Type B pancreatic cell (in vitro differentiated cells): ENCODE measurements around the gene HRH3. TPM values are rescaled to one million over a fixed set of nuclear protein-coding genes. Genes with fewer than 3 reads are reported as not detected.

Experiments
- DNase-seq: peaks from one replicate; pipeline ENCODE4 v3.0.0; 2021; ENCODE audit warnings: mixed read lengths; ENCODE audit not compliant: unreplicated experiment; ENCODE audit errors: extremely low spot score
- H3K27ac Mint-ChIP-seq: 2 replicates; pipeline ENCODE4 v1.8.0; 2021; ENCODE audit warnings: mild to moderate bottlenecking, mixed read lengths
- H3K27me3 Mint-ChIP-seq: 2 replicates; pipeline ENCODE4 v1.8.0; 2021; ENCODE audit warnings: mixed read lengths
- H3K36me3 Mint-ChIP-seq: 2 replicates; pipeline ENCODE4 v1.8.0; 2021; ENCODE audit warnings: mixed read lengths
- H3K4me1 Mint-ChIP-seq: one replicate; pipeline ENCODE4 v1.8.0; 2021; ENCODE audit warnings: mixed read lengths; ENCODE audit not compliant: unreplicated experiment
- H3K4me3 Mint-ChIP-seq: 2 replicates; pipeline ENCODE4 v1.8.0; 2021; ENCODE audit warnings: mild to moderate bottlenecking, mixed read lengths
- H3K9me3 Mint-ChIP-seq: 2 replicates; pipeline ENCODE4 v1.8.0; 2021; ENCODE audit warnings: mixed read lengths
- total RNA-seq: library from RNA; stranded (reverse); gene quantifications from 2 replicates; pipeline ENCODE4 v1.2.1, GENCODE V29; 2021; ENCODE audit warnings: low replicate concordance
- TF ChIP-seq, protein P1 (sequence below): fragments of 200-600 bp; sonication (generic); conservative IDR thresholded peaks from 2 replicates; pipeline ENCODE4 v1.5.0; 2021; ENCODE audit warnings: antibody characterized with exemption, mild to moderate bottlenecking

The HRH3 gene
- total RNA-seq, 1 donor from 2014 or later: 0.53 TPM

DNA sequence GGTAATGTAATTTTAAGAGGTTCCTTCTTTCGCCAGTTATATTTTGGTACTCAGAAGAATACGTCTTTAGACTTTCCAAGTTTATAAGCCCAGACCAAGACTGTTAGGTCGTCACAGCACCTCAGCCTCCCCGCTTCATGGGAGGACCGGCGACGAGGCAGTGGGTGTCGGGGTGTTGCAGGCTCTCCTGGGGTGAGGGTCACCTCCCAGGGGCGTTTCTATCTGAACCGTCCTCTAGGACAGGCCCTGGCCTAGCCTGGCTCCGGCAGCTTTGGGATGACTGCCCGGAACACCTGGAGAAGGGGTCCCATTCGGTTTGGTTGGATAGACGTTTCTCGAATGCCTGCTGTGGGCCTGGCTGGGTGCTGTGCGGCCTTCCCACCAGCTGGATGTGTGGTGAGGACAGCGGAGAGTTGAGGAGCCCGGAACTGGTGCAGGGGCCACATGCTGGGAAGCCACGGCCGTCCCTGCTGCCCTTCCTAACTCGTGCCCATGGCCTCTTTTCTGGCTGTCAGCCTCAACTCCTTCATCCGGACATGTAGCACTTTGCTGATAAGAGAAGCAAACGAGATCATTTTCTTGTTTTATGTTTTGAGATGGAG lies 19.3 kb upstream of the HRH3 start:
- DNase-seq: peak; percentile 71
- no peaks in the 10 kb centered on the region for H3K9me3 Mint-ChIP-seq
- H3K36me3 Mint-ChIP-seq: no peaks in the 10 kb centered on the region
- peak overlapping the region; percentile 90 for H3K4me3 Mint-ChIP-seq
- no peaks in the 10 kb centered on the region for H3K27me3 Mint-ChIP-seq
- peak overlapping the region; percentile 89 for H3K27ac Mint-ChIP-seq
- TF ChIP-seq, protein P1, sequence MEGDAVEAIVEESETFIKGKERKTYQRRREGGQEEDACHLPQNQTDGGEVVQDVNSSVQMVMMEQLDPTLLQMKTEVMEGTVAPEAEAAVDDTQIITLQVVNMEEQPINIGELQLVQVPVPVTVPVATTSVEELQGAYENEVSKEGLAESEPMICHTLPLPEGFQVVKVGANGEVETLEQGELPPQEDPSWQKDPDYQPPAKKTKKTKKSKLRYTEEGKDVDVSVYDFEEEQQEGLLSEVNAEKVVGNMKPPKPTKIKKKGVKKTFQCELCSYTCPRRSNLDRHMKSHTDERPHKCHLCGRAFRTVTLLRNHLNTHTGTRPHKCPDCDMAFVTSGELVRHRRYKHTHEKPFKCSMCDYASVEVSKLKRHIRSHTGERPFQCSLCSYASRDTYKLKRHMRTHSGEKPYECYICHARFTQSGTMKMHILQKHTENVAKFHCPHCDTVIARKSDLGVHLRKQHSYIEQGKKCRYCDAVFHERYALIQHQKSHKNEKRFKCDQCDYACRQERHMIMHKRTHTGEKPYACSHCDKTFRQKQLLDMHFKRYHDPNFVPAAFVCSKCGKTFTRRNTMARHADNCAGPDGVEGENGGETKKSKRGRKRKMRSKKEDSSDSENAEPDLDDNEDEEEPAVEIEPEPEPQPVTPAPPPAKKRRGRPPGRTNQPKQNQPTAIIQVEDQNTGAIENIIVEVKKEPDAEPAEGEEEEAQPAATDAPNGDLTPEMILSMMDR: no peak
- peaks cover 18% of the 10 kb centered on the region for H3K4me1 Mint-ChIP-seq

DNA sequence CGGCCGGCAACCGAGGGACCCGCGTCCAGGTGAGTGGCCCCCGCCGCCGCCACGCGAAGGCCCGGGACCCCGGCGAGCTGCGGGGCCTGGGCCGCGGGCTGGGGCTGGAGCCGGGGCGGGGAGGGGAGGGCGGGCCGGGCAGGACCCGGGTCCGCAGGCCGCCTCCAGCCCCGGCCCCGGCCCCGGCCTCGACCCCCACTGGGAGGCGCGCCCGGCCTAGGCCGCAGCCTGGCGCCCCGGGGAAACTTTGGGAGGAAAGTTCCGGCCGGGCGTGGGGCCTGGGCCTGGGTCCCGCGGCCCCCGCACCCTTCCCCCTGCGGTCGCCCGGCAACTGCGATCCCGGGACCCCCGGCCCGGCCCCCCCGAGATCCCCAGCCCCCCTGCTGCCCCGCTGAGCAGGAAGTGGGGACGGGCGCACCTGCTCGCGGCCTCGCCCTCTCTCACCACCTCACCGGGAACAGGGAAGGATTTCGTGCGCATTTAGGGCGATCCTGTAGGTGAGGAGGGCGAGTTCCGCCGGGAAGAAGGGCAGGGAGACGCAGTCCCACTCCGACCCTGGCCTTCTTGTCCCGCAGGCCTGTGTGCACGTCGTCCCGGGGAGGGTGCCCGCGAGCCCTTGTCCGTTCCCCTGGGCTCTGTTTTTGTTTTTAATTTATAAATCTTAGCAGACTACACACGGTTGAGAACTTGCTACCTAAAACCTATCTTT lies 18.6 kb upstream of the HRH3 start:
- H3K4me1 Mint-ChIP-seq: peaks cover 18% of the 10 kb centered on the region
- H3K27ac Mint-ChIP-seq: peak overlapping the region; percentile 89
- H3K27me3 Mint-ChIP-seq: no peaks in the 10 kb centered on the region
- H3K9me3 Mint-ChIP-seq: no peaks in the 10 kb centered on the region
- TF ChIP-seq, protein P1: no peak
- DNase-seq: peak; percentile 71
- no peaks in the 10 kb centered on the region for H3K36me3 Mint-ChIP-seq
- peak overlapping the region; percentile 90 for H3K4me3 Mint-ChIP-seq

DNA sequence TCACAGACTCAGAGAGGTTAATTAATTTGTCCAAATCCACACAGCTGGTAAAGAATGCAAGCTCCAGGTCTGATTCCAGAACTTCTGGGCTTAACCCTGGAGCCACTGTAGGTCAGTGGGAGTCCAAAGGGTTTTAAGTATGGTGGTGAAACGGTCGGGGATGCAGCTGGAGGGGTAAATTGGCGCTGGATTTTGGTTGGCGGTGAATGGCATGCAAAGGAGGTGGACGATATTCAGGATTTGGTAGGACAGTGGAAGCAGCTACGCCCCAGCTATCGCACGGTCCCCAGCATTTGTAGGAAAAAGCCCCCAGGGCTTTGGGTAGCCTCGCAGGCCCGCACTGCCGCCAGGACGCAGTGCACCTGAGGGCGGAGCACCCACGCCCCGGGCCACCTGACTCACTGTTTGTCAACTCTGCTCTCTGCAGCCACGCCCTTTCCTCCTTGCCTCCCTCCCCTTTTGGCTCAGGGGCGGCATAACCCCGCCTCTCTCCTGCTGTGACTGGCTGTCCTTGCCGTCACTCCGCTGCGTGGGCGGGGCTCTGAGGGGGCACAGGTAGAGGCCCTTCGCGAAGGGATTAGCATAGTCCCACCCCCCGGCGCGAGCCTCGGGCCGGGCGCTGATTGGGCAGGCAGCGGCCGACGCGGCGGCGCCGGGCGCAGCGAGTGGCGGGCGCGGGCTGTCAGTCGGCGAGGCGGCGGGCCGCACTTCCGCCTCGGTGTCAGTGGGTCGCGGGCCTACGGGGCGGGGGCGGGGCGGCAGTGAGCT lies 17.9 kb upstream of the HRH3 start, which contains the start of gene OSBPL2:
TSS of gene OSBPL2 (plus strand) at position 721 of the 768 bp plus-strand sequence. CDS start 17,664 bp downstream, outside the sequence.
- Mint-ChIP-seq H3K9me3 (no peaks in the 10 kb centered on the region), H3K27me3 (no peaks in the 10 kb centered on the region), H3K4me3 (peak within 1 kb of the TSS; percentile 90), H3K27ac (peak within 1 kb of the TSS; percentile 91), H3K4me1 (peaks cover 18% of the 10 kb centered on the region), H3K36me3 (no peaks in the 10 kb centered on the region)
- TF ChIP-seq, protein P1: no peak
- DNase-seq: peak; percentile 100

DNA sequence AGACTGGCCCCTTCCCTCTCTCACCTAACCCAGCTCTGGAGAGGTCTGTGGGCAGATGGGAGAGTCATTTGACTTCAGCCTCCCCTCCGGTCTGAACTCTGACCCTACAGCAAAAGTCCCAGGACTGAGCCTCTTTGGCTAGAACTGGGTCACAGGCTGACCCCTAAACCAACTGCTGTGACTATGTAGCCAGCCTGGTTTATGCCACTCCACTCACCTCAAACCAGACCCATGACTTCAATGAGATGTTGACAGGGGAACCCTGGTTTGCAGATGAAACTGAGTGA lies 17.4 kb upstream of the HRH3 start:
- Mint-ChIP-seq H3K4me3 (peak overlapping the region; percentile 85), H3K9me3 (no peaks in the 10 kb centered on the region), H3K27ac (peak overlapping the region; percentile 91), H3K4me1 (peaks cover 15% of the 10 kb centered on the region), H3K27me3 (no peaks in the 10 kb centered on the region), H3K36me3 (no peaks in the 10 kb centered on the region)
- TF ChIP-seq, protein P1: no peak
- no peak for DNase-seq

DNA sequence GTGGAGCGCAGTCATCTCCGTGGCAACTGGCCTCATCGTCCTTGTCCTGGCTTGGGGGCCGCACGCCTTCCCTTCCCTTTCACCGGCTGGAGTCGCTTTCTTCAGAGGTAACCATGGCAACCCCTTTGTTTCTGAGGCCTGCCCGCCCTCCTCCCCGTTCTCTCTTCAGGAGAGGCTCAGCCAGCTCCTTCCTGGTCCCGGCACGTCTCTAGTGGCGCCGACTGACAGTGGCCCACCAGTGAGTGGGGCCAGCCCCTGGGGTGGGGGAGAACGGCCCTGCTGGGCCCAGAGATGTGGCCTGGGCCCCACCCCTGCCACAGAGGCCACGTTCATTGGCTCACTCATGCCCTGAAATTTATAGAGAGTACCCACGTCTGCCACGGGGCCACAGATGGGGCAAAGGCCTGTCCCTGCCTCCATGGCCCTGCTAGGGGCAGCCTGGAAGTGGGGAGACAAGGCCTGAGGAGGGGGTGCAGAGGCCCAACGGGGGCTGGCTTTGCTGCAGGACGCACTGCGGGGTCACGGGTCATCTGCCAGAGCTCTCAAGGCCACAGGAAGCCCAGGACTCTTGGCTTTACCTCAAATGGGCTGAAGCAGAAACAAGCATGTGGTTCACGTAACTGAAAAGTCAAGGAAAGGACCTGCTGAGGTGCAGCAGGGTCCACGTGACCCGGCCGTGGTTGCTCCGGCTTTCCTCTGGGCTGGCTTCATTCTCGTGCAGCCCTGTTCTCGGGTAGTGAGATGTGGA lies 16.9 kb upstream of the HRH3 start:
- no peaks in the 10 kb centered on the region for H3K27me3 Mint-ChIP-seq
- H3K9me3 Mint-ChIP-seq: no peaks in the 10 kb centered on the region
- peaks cover 12% of the 10 kb centered on the region for H3K4me1 Mint-ChIP-seq
- H3K27ac Mint-ChIP-seq: no peak overlapping the region
- no peaks in the 10 kb centered on the region for H3K36me3 Mint-ChIP-seq
- DNase-seq: no peak
- H3K4me3 Mint-ChIP-seq: no peak overlapping the region
- TF ChIP-seq, protein P1: no peak
